Prostate gland (tissue), 2 donors: ENCODE measurements around the gene ZBTB16. TPM values are rescaled to one million over a fixed set of nuclear protein-coding genes. Genes with fewer than 3 reads are reported as not detected.

Source experiments
- DNase-seq: peaks from one replicate; pipeline ENCODE4 v3.0.0-alpha.2; 2019; ENCODE audit warnings: low spot score
- H3K27ac ChIP-seq, 2 donors: fragments of 200-600 bp; sonication (generic); 2 replicates each; pipeline ENCODE4 v1.5.1; 2017 to 2019
- H3K27me3 ChIP-seq: fragments of 200-600 bp; sonication (generic); replicated peaks from 2 replicates; pipeline ENCODE4 v1.5.1; 2019; ENCODE audit not compliant: insufficient read depth
- H3K36me3 ChIP-seq, 2 donors: fragments of 200-600 bp; sonication (generic); 1 replicate in 1 of 2; 2 replicates in 1 of 2; pipeline versions ENCODE4 v1.5.1 to v1.8.1; 2017 to 2019
- H3K4me1 ChIP-seq: fragments of 200-600 bp; sonication (generic); replicated peaks from 2 replicates; pipeline ENCODE4 v1.5.1; 2019
- H3K4me3 ChIP-seq, 2 donors: fragments of 200-600 bp; sonication (generic); 2 replicates each; pipeline ENCODE4 v1.5.1; 2017 to 2019
- H3K9me3 ChIP-seq: fragments of 200-600 bp; sonication (generic); 2 replicates; pipeline ENCODE4 v1.5.1; 2017
- POLR2A ChIP-seq: fragments of 450-650 bp; IDR thresholded peaks from one replicate; pipeline ENCODE4 v1.6.1; 2016; ENCODE audit warnings: antibody characterized with exemption, mild to moderate bottlenecking
- POLR2AphosphoS5 ChIP-seq: sonication (generic); formaldehyde crosslinking; IDR thresholded peaks from one replicate; pipeline ENCODE4 v1.6.1; 2017; ENCODE audit warnings: antibody characterized with exemption
- WGBS: methylation state at CpG from one replicate; pipeline ENCODE4 v1.1.5; 2018; 5-methylcytosine and 5-hydroxymethylcytosine counted together
- intact Hi-C: fragments of 100-400 bp; cut with DNase I; formaldehyde crosslinking; loops from one replicate; pipeline ENCODE4 v1.14.2; 2022
- total RNA-seq, 2 donors: library from RNA; depleted of rRNA; stranded (reverse); fragments of >200 nt; gene quantifications; one replicate each; pipeline ENCODE4 v1.1.0, GENCODE V29; 2016
- TF ChIP-seq, protein P1 (sequence below), 4 experiments: fragments of 200-600 bp in 2 of 4; fragments of 450-650 bp in 2 of 4; sonication (generic) in 2 of 4; IDR thresholded peaks; 1 replicate in 3 of 4; 2 replicates in 1 of 4; pipeline ENCODE4 v1.5.1; 2016 to 2019; ENCODE audit warnings: antibody characterized with exemption in 4 of 4, mild to moderate bottlenecking in 2 of 4, moderate library complexity in 2 of 4

ZBTB16 gene
- total RNA-seq, 2 donors from 2014 or later = 171 to 230 TPM

DNA sequence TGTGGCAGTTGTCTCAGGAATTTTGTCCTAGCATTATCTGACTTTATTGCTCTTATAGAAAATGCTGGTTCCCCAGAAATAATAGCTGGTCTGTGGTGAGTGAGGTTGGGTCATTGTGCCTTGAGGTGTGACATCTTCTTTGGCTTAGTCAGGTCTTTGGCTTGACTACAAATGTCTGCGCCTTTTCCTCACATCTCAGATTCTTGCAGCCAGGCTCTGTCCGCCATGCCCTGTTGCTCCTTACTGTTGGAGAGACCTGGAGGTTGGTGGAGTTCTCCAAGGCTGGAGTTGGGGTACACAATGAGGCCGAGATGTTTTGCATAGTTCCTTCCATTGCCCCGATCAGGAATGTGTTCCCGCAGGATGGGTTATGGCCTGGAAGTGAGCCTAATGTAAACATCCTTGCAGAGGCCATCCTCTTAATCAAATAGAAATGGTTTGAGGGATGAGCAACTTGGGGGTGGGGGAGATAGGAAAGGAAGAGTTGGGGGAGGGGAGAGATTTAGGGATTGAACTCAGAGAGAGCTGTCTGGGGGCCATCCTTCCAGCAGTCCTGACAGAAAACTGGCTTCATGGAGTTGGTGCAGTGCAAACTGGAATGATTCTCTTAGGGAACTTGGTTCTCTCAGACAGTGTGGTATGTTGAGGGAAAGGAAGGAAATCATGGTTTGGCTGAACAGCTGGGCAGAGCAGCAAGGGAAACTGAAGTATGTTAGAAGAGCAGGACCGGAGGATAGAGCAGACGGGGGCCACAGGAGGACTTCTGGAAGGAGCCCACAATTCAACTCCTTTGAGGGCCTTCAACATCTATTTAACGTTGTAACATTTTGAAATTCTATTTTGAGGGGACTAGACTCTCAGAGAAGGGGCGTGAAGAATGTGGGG, 49.9 kb downstream of the ZBTB16 start:
- DNase-seq = no peak
- intact Hi-C loops = no loop called here
- no peaks in the 10 kb centered on the region for H3K9me3 ChIP-seq
- no peaks in the 10 kb centered on the region for H3K36me3 ChIP-seq
- H3K27ac ChIP-seq = peak overlapping the region; percentile 58 to 69
- no peaks in the 10 kb centered on the region for H3K27me3 ChIP-seq
- WGBS = 67% methylated on average over 9 of the region's 9 CpGs
- H3K4me1 ChIP-seq = peaks cover 26% of the 10 kb centered on the region
- no peak overlapping the region for H3K4me3 ChIP-seq
- TF ChIP-seq, protein P1, sequence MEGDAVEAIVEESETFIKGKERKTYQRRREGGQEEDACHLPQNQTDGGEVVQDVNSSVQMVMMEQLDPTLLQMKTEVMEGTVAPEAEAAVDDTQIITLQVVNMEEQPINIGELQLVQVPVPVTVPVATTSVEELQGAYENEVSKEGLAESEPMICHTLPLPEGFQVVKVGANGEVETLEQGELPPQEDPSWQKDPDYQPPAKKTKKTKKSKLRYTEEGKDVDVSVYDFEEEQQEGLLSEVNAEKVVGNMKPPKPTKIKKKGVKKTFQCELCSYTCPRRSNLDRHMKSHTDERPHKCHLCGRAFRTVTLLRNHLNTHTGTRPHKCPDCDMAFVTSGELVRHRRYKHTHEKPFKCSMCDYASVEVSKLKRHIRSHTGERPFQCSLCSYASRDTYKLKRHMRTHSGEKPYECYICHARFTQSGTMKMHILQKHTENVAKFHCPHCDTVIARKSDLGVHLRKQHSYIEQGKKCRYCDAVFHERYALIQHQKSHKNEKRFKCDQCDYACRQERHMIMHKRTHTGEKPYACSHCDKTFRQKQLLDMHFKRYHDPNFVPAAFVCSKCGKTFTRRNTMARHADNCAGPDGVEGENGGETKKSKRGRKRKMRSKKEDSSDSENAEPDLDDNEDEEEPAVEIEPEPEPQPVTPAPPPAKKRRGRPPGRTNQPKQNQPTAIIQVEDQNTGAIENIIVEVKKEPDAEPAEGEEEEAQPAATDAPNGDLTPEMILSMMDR (IDR thresholded peaks at IDR 0.05) = no peak
- TF ChIP-seq POLR2A = no peak
- no peak for TF ChIP-seq POLR2AphosphoS5

DNA sequence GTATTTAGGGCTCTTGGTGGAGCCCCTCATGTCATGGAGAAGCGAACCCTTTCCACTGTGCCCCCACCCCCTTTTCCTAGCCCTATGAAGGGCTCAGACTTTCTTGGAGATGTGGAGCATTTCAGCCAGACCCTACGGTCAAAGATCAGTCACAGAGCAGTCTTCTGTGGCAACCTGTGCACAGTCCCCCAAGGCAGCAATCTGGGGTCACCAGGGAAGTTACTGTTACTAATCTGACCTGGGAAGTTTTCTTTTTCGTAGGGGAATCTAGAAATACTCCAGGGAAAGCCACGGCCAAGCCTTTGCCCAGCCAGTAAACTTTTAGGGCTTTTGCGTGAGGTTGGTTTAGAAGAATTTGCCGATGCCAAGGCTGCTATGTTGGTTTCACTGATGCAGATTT, 50.6 kb downstream of the ZBTB16 start:
- Histone ChIP-seq H3K4me3 (no peak overlapping the region), H3K4me1 (peaks cover 26% of the 10 kb centered on the region), H3K9me3 (no peaks in the 10 kb centered on the region), H3K27ac (peak overlapping the region; percentile 58 to 69), H3K36me3 (no peaks in the 10 kb centered on the region), H3K27me3 (no peaks in the 10 kb centered on the region)
- DNase-seq = no peak
- intact Hi-C loops = no loop called here
- 89% methylated on average over 6 of the region's 6 CpGs for WGBS
- TF ChIP-seq POLR2A (no peak), POLR2AphosphoS5 (no peak)
- TF ChIP-seq, protein P1 (IDR thresholded peaks at IDR 0.05) = no peak

GRCh38 chr11:114110952-114111947, 51.7 kb downstream of the ZBTB16 start:
- intact Hi-C loops = no loop called here
- H3K27ac ChIP-seq = peak overlapping the region; percentile 58 to 69
- H3K4me3 ChIP-seq = no peak overlapping the region
- no peaks in the 10 kb centered on the region for H3K9me3 ChIP-seq
- DNase-seq = peak; percentile 32
- H3K27me3 ChIP-seq = no peaks in the 10 kb centered on the region
- peaks cover 26% of the 10 kb centered on the region for H3K4me1 ChIP-seq
- TF ChIP-seq POLR2A (no peak), POLR2AphosphoS5 (peak; percentile 58)
- TF ChIP-seq, protein P1 (IDR thresholded peaks at IDR 0.05) = no peak
- WGBS = 26% methylated on average over 12 of the region's 12 CpGs
- H3K36me3 ChIP-seq = no peaks in the 10 kb centered on the region

DNA sequence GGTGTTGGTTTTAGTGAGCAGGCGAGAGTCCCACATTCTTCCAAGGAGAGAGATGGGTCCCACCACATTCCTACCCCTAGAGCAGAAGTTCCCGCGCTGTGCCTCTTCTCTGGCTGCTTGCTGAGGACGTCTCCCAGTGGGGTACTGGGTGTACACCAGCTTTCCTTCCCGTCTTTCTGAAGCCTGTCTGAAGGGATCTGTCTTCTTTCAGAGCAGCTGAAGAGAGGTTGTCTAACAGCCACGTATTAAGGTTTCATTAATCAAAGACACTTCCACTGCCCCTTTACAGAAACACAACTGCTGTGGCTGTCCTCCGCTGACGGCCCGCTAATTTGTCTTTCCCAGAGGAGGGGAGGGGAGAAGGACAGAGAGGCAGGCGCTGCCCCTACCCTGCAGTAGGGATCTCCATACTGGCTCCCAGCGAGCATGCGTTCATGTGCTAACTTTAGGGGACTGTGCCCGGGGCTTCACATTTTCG, 56.0 kb downstream of the ZBTB16 start:
- 55% methylated on average over 14 of the region's 14 CpGs for WGBS
- intact Hi-C loops = no loop called here
- H3K27ac ChIP-seq = no peak overlapping the region
- H3K27me3 ChIP-seq = no peaks in the 10 kb centered on the region
- H3K9me3 ChIP-seq = no peaks in the 10 kb centered on the region
- TF ChIP-seq, protein P1 (IDR thresholded peaks at IDR 0.05) = no peak
- TF ChIP-seq POLR2A (no peak), POLR2AphosphoS5 (no peak)
- H3K4me3 ChIP-seq = no peak overlapping the region
- peaks cover 1% of the 10 kb centered on the region for H3K4me1 ChIP-seq
- DNase-seq = no peak
- no peaks in the 10 kb centered on the region for H3K36me3 ChIP-seq
